ENCODE results near the gene ZNF793.

ZNF793 gene

DNA sequence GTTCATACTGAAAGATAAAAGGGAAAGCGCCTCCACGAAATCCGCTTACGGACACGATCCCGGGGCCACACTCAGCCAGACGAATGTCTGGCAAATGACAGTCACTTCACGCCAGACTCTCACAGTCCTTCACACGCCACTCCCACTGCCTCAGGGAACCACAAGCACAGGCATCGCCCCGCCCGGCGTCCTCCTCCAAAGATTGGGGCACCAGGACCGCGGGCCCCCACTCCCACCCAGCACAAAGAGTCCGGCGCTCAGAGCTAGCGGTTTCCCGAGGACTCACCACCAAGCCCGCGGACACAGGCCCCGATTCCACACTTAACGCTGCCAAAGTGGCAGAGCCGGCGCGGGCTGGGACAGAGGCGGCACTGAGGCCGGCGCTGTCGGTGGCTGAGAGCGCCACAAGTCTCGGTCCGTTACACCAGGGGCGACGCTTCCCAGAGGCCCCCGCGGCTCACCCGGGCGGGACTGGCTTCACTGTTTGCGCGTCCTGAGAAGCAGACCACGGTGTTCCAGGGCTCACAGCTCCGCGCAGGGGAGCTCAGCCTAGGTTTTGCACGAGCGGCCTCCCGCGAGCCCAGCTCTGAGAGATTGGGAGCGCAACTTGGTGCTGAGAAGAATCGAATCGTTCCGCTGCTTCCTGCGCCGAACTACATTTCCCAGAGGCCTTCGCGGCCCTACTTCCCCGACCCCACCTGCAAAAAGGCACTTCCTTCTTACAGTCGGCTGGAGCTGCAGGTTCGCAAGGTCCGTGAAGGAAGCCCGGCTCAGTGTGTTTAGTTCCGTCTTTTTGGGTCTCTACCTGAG is 39.7 kb upstream of the ZNF793 start, which contains the start of gene ZNF569 (continued):
- TF ChIP-seq TRIM28 (IDR thresholded peaks at IDR 0.05; ENCODE audit: borderline replicate concordance, low read length) (peak; percentile 96), FEZF1 (tag by site-specific recombination; IDR thresholded peaks at IDR 0.05) (peak; percentile 97), ZNF239 (tag by site-specific recombination; IDR thresholded peaks at IDR 0.05) (peak; percentile 42; the same call in 1 of the 2 replicates), ZNF621 (tag by site-specific recombination; IDR thresholded peaks at IDR 0.05) (no peak), ZXDB (tag by site-specific recombination; IDR thresholded peaks at IDR 0.05) (peak; percentile 100), ZNF660 (tag by site-specific recombination; IDR thresholded peaks at IDR 0.05) (peak; percentile 95), ZNF335 (tag by site-specific recombination; conservative IDR thresholded peaks at IDR 0.05) (peak; percentile 100), ZNF274 (IDR thresholded peaks at IDR 0.05; ENCODE audit: low read length) (no peak), ZNF274 (tag by site-specific recombination; IDR thresholded peaks at IDR 0.05; ENCODE audit: borderline replicate concordance) (peak; percentile 49; the same call in 1 of the 2 replicates), HOXD13 (CRISPR knock-in tag; IDR thresholded peaks at IDR 0.05; ENCODE audit: borderline replicate concordance) (no peak), ZNF529 (tag by site-specific recombination; IDR thresholded peaks at IDR 0.05; ENCODE audit: insufficient replicate concordance) (no peak), ZBTB48 (tag by site-specific recombination; IDR thresholded peaks at IDR 0.05) (peak; percentile 81), OSR2 (tag by site-specific recombination; IDR thresholded peaks at IDR 0.05) (no peak), ZNF747 (tag by site-specific recombination; IDR thresholded peaks at IDR 0.05) (no peak), ZNF24 (tag by site-specific recombination; IDR thresholded peaks at IDR 0.05) (peak; percentile 80), ZNF549 (tag by site-specific recombination; IDR thresholded peaks at IDR 0.05) (no peak)
- TF ChIP-seq, protein P1, sequence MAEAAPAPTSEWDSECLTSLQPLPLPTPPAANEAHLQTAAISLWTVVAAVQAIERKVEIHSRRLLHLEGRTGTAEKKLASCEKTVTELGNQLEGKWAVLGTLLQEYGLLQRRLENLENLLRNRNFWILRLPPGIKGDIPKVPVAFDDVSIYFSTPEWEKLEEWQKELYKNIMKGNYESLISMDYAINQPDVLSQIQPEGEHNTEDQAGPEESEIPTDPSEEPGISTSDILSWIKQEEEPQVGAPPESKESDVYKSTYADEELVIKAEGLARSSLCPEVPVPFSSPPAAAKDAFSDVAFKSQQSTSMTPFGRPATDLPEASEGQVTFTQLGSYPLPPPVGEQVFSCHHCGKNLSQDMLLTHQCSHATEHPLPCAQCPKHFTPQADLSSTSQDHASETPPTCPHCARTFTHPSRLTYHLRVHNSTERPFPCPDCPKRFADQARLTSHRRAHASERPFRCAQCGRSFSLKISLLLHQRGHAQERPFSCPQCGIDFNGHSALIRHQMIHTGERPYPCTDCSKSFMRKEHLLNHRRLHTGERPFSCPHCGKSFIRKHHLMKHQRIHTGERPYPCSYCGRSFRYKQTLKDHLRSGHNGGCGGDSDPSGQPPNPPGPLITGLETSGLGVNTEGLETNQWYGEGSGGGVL (tag by site-specific recombination; IDR thresholded peaks at IDR 0.05): peak; percentile 55
- TF ChIP-seq, protein P2, sequence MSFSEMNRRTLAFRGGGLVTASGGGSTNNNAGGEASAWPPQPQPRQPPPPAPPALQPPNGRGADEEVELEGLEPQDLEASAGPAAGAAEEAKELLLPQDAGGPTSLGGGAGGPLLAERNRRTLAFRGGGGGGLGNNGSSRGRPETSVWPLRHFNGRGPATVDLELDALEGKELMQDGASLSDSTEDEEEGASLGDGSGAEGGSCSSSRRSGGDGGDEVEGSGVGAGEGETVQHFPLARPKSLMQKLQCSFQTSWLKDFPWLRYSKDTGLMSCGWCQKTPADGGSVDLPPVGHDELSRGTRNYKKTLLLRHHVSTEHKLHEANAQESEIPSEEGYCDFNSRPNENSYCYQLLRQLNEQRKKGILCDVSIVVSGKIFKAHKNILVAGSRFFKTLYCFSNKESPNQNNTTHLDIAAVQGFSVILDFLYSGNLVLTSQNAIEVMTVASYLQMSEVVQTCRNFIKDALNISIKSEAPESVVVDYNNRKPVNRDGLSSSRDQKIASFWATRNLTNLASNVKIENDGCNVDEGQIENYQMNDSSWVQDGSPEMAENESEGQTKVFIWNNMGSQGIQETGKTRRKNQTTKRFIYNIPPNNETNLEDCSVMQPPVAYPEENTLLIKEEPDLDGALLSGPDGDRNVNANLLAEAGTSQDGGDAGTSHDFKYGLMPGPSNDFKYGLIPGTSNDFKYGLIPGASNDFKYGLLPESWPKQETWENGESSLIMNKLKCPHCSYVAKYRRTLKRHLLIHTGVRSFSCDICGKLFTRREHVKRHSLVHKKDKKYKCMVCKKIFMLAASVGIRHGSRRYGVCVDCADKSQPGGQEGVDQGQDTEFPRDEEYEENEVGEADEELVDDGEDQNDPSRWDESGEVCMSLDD (tag by site-specific recombination; IDR thresholded peaks at IDR 0.05): peak; percentile 79
- TF ChIP-seq, protein P3, sequence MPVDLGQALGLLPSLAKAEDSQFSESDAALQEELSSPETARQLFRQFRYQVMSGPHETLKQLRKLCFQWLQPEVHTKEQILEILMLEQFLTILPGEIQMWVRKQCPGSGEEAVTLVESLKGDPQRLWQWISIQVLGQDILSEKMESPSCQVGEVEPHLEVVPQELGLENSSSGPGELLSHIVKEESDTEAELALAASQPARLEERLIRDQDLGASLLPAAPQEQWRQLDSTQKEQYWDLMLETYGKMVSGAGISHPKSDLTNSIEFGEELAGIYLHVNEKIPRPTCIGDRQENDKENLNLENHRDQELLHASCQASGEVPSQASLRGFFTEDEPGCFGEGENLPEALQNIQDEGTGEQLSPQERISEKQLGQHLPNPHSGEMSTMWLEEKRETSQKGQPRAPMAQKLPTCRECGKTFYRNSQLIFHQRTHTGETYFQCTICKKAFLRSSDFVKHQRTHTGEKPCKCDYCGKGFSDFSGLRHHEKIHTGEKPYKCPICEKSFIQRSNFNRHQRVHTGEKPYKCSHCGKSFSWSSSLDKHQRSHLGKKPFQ (tag by site-specific recombination; IDR thresholded peaks at IDR 0.05): peak; percentile 93
- TF ChIP-seq, protein P4, sequence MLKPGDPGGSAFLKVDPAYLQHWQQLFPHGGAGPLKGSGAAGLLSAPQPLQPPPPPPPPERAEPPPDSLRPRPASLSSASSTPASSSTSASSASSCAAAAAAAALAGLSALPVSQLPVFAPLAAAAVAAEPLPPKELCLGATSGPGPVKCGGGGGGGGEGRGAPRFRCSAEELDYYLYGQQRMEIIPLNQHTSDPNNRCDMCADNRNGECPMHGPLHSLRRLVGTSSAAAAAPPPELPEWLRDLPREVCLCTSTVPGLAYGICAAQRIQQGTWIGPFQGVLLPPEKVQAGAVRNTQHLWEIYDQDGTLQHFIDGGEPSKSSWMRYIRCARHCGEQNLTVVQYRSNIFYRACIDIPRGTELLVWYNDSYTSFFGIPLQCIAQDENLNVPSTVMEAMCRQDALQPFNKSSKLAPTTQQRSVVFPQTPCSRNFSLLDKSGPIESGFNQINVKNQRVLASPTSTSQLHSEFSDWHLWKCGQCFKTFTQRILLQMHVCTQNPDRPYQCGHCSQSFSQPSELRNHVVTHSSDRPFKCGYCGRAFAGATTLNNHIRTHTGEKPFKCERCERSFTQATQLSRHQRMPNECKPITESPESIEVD (tag by site-specific recombination; IDR thresholded peaks at IDR 0.05): no peak; the same call in 1 of the 2 replicates
- TF ChIP-seq, protein P5, sequence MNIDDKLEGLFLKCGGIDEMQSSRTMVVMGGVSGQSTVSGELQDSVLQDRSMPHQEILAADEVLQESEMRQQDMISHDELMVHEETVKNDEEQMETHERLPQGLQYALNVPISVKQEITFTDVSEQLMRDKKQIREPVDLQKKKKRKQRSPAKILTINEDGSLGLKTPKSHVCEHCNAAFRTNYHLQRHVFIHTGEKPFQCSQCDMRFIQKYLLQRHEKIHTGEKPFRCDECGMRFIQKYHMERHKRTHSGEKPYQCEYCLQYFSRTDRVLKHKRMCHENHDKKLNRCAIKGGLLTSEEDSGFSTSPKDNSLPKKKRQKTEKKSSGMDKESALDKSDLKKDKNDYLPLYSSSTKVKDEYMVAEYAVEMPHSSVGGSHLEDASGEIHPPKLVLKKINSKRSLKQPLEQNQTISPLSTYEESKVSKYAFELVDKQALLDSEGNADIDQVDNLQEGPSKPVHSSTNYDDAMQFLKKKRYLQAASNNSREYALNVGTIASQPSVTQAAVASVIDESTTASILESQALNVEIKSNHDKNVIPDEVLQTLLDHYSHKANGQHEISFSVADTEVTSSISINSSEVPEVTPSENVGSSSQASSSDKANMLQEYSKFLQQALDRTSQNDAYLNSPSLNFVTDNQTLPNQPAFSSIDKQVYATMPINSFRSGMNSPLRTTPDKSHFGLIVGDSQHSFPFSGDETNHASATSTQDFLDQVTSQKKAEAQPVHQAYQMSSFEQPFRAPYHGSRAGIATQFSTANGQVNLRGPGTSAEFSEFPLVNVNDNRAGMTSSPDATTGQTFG (tag by site-specific recombination; IDR thresholded peaks at IDR 0.05; ENCODE audit: borderline replicate concordance): peak; percentile 43; the same call in 1 of the 2 replicates
- TF ChIP-seq, protein P6, sequence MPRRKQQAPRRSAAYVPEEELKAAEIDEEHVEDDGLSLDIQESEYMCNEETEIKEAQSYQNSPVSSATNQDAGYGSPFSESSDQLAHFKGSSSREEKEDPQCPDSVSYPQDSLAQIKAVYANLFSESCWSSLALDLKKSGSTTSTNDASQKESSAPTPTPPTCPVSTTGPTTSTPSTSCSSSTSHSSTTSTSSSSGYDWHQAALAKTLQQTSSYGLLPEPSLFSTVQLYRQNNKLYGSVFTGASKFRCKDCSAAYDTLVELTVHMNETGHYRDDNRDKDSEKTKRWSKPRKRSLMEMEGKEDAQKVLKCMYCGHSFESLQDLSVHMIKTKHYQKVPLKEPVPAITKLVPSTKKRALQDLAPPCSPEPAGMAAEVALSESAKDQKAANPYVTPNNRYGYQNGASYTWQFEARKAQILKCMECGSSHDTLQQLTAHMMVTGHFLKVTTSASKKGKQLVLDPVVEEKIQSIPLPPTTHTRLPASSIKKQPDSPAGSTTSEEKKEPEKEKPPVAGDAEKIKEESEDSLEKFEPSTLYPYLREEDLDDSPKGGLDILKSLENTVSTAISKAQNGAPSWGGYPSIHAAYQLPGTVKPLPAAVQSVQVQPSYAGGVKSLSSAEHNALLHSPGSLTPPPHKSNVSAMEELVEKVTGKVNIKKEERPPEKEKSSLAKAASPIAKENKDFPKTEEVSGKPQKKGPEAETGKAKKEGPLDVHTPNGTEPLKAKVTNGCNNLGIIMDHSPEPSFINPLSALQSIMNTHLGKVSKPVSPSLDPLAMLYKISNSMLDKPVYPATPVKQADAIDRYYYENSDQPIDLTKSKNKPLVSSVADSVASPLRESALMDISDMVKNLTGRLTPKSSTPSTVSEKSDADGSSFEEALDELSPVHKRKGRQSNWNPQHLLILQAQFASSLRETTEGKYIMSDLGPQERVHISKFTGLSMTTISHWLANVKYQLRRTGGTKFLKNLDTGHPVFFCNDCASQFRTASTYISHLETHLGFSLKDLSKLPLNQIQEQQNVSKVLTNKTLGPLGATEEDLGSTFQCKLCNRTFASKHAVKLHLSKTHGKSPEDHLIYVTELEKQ (tag by site-specific recombination; IDR thresholded peaks at IDR 0.05; ENCODE audit: borderline replicate concordance): peak; percentile 7; the same call in 1 of the 2 replicates
